Measurements from ENCODE around the gene HARS2.
"Not testable (repeated sequence)": the region's sequence is repeated elsewhere in the genome, so short reads cannot be mapped to it uniquely, and the experiment has no call there.

HARS2 gene

GRCh38 chr5:140690941-140691924 is at the start of gene HARS2, which contains the start of gene HARS1:
Gene HARS2 (plus strand): TSS chr5:140691455. CDS start chr5:140691649, 194 bp downstream.
Gene HARS1 (minus strand): TSS chr5:140691370. CDS start chr5:140691304, 66 bp downstream.
- no peak for FAIRE-seq

- FAIRE-seq: no peak
Measured at GRCh38 chr5:140641716-140642115, 49.5 kb upstream of the HARS2 start.

GRCh38 chr5:140642718-140643117 is 48.5 kb upstream of the HARS2 start:
- no peak for FAIRE-seq

GRCh38 chr5:140647042-140647419 is 44.2 kb upstream of the HARS2 start:
- no peak for FAIRE-seq

GRCh38 chr5:140658870-140659269 is 32.4 kb upstream of the HARS2 start:
- FAIRE-seq: no peak

GRCh38 chr5:140660371-140660770 is 30.9 kb upstream of the HARS2 start:
- FAIRE-seq: not testable (repeated sequence)

- FAIRE-seq: no peak
Measured at GRCh38 chr5:140664030-140664358, 27.3 kb upstream of the HARS2 start.

GRCh38 chr5:140664359-140665119 is 26.7 kb upstream of the HARS2 start, which contains the start of gene WDR55:
Gene WDR55 (plus strand): TSS chr5:140664904. CDS start chr5:140664913, 9 bp downstream.
- FAIRE-seq: no peak

- FAIRE-seq: not testable (repeated sequence)
Measured at GRCh38 chr5:140671035-140671434, 20.2 kb upstream of the HARS2 start.

- no peak for FAIRE-seq
Measured at GRCh38 chr5:140671472-140672125, 19.7 kb upstream of the HARS2 start.

GRCh38 chr5:140672455-140673186 is 18.6 kb upstream of the HARS2 start:
- no peak for FAIRE-seq

GRCh38 chr5:140673187-140673976 is 17.9 kb upstream of the HARS2 start, which contains the start of gene DND1:
Gene DND1 (minus strand): TSS chr5:140673576. CDS start chr5:140673542, 34 bp downstream.
- no peak for FAIRE-seq

GRCh38 chr5:140674211-140674610 is 17.0 kb upstream of the HARS2 start:
- no peak for FAIRE-seq

GRCh38 chr5:140674629-140675028 is 16.6 kb upstream of the HARS2 start:
- no peak for FAIRE-seq

GRCh38 chr5:140677947-140678346 is 13.3 kb upstream of the HARS2 start:
- FAIRE-seq: no peak

- FAIRE-seq: no peak
Measured at GRCh38 chr5:140678993-140679392, 12.3 kb upstream of the HARS2 start.

- no peak for FAIRE-seq
Measured at GRCh38 chr5:140690376-140690932, 801 bp upstream of the HARS2 start.

GRCh38 chr5:140694276-140694675 is 3.0 kb downstream of the HARS2 start:
- no peak for FAIRE-seq

- FAIRE-seq: no peak
Measured at GRCh38 chr5:140696891-140697492, 5.7 kb downstream of the HARS2 start.

All from TTC549 (cell line).